Measurements from ENCODE around the gene BACH2. TPM values are rescaled to one million over a fixed set of nuclear protein-coding genes. Genes with fewer than 3 reads are reported as not detected.

BACH2 gene
- total and polyA plus RNA-seq, 10 of the 15 experiments (the other 5 are each of a cell fraction or from before 2014, with no cell fraction given) = 0.03 to 0.28 (median 0.04) TPM; not detected in 3

GRCh38 chr6:90082847-90083246 lies 213.8 kb downstream of the BACH2 start:
- RAD21 ChIA-PET (ENCODE audit: unreplicated experiment) = interaction anchor here (1.0 kb wide), 1 partner anchor 391 kb away, joined by 6 read pairs; no protein-coding TSS in a partner anchor
- no peak overlapping the region for H3K9ac ChIP-seq (ENCODE audit: control insufficient read depth, insufficient read depth, low read length)
- no peak overlapping the region for H3K4me2 ChIP-seq (ENCODE audit: control insufficient read depth, insufficient read depth)
- H3K27me3 ChIP-seq (replicated peaks in 1 of 2; ENCODE audit: control insufficient read depth in 2 of 2, insufficient read depth in 2 of 2, low read length in 1 of 2) = peaks cover 2 to 16% of the 10 kb centered on the region in 2 experiments; a peak in 2 of 4 replicates
- in situ Hi-C loops (cut with MboI) (no loop called here), intact Hi-C loops (cut with micrococcal nuclease; ENCODE audit: unreplicated experiment) (no loop called here)
- no peak for FAIRE-seq
- POLR2A ChIA-PET = no interaction called here
- H3K27ac ChIP-seq (ENCODE audit: control insufficient read depth, insufficient read depth) = no peak overlapping the region
- SMC1A ChIA-PET (ENCODE audit: uncharacterized antibody, unreplicated experiment) = interaction anchor here (0.8 to 1.4 kb wide), 2 partner anchors 8 to 205 kb away, joined by 3 read pairs; no protein-coding TSS in a partner anchor
- no peak overlapping the region for H3K4me3 ChIP-seq
- ATAC-seq = no peak
- H3K79me2 ChIP-seq (ENCODE audit: control insufficient read depth, insufficient read depth, low read length) = no peaks in the 10 kb centered on the region
- H3K36me3 ChIP-seq (ENCODE audit: control insufficient read depth in 2 of 2, insufficient read depth in 2 of 2, low read length in 1 of 2) = no peaks in the 10 kb centered on the region
- no TSS peak for BruUV-seq (replicated peaks)
- CTCF ChIA-PET = interaction anchor here (0.6 to 0.9 kb wide), 2 partner anchors 10 to 207 kb away, joined by 3 read pairs; no protein-coding TSS in a partner anchor
- H3K4me1 ChIP-seq (ENCODE audit: control insufficient read depth, insufficient read depth, low read length) = no peaks in the 10 kb centered on the region; the same call in 1 of the 2 replicates
- no peak overlapping the region for H2AFZ ChIP-seq (ENCODE audit: control insufficient read depth, low read depth, low read length)
- WGBS (ENCODE audit: insufficient coverage, insufficient replicate concordance, low lambda C conversion rate, missing lambda C conversion rate) = 83% methylated on average over 2 of the region's 2 CpGs
- H4K20me1 ChIP-seq (ENCODE audit: control insufficient read depth, insufficient read depth) = no peaks in the 10 kb centered on the region
- no peak for DNase-seq (ENCODE audit: low read depth, low spot score)
- H3K9me3 ChIP-seq (replicated peaks; ENCODE audit: control insufficient read depth, insufficient read depth, low read length) = no peaks in the 10 kb centered on the region; the same call in 2 of the 3 replicates
- TF ChIP-seq YBX1 (IDR thresholded peaks at IDR 0.05) (no peak), ZNF24 (IDR thresholded peaks at IDR 0.05) (no peak), RFX5 (IDR thresholded peaks at IDR 0.05; ENCODE audit: low read depth, low read length) (no peak), NFIC (IDR thresholded peaks at IDR 0.05; ENCODE audit: low read depth, low read length) (no peak), POU2F2 (IDR thresholded peaks at IDR 0.05; ENCODE audit: borderline replicate concordance, low read depth, low read length) (no peak), STAT3 (IDR thresholded peaks at IDR 0.05; ENCODE audit: low read depth, low read length) (no peak), NRF1 (conservative IDR thresholded peaks at IDR 0.05; ENCODE audit: low read depth, low read length) (no peak), FOXK2 (IDR thresholded peaks at IDR 0.05) (no peak), RBBP5 (conservative IDR thresholded peaks at IDR 0.05) (no peak), ZBTB4 (CRISPR knock-in tag; IDR thresholded peaks at IDR 0.05) (no peak)
- TF ChIP-seq, protein P1, sequence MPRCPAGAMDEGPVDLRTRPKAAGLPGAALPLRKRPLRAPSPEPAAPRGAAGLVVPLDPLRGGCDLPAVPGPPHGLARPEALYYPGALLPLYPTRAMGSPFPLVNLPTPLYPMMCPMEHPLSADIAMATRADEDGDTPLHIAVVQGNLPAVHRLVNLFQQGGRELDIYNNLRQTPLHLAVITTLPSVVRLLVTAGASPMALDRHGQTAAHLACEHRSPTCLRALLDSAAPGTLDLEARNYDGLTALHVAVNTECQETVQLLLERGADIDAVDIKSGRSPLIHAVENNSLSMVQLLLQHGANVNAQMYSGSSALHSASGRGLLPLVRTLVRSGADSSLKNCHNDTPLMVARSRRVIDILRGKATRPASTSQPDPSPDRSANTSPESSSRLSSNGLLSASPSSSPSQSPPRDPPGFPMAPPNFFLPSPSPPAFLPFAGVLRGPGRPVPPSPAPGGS (IDR thresholded peaks at IDR 0.05; ENCODE audit: borderline replicate concordance, insufficient read depth, low read depth, low read length, poor library complexity, severe bottlenecking) = no peak
- TF ChIP-seq, protein P2, sequence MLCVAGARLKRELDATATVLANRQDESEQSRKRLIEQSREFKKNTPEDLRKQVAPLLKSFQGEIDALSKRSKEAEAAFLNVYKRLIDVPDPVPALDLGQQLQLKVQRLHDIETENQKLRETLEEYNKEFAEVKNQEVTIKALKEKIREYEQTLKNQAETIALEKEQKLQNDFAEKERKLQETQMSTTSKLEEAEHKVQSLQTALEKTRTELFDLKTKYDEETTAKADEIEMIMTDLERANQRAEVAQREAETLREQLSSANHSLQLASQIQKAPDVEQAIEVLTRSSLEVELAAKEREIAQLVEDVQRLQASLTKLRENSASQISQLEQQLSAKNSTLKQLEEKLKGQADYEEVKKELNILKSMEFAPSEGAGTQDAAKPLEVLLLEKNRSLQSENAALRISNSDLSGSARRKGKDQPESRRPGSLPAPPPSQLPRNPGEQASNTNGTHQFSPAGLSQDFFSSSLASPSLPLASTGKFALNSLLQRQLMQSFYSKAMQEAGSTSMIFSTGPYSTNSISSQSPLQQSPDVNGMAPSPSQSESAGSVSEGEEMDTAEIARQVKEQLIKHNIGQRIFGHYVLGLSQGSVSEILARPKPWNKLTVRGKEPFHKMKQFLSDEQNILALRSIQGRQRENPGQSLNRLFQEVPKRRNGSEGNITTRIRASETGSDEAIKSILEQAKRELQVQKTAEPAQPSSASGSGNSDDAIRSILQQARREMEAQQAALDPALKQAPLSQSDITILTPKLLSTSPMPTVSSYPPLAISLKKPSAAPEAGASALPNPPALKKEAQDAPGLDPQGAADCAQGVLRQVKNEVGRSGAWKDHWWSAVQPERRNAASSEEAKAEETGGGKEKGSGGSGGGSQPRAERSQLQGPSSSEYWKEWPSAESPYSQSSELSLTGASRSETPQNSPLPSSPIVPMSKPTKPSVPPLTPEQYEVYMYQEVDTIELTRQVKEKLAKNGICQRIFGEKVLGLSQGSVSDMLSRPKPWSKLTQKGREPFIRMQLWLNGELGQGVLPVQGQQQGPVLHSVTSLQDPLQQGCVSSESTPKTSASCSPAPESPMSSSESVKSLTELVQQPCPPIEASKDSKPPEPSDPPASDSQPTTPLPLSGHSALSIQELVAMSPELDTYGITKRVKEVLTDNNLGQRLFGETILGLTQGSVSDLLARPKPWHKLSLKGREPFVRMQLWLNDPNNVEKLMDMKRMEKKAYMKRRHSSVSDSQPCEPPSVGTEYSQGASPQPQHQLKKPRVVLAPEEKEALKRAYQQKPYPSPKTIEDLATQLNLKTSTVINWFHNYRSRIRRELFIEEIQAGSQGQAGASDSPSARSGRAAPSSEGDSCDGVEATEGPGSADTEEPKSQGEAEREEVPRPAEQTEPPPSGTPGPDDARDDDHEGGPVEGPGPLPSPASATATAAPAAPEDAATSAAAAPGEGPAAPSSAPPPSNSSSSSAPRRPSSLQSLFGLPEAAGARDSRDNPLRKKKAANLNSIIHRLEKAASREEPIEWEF (IDR thresholded peaks at IDR 0.05; ENCODE audit: insufficient replicate concordance, low read depth, low read length) = no peak
